Pancreas (tissue), 10 donors: ENCODE measurements around the gene AAMDC. TPM values are rescaled to one million over a fixed set of nuclear protein-coding genes. Genes with fewer than 3 reads are reported as not detected.
"Not testable (repeated sequence)": the region's sequence is repeated elsewhere in the genome, so short reads cannot be mapped to it uniquely, and the experiment has no call there.

Source experiments
- ATAC-seq, 4 donors: fragments of 200-7000 bp; cut with Tn5 transposase; one replicate each; pipeline versions ENCODE4 v1.8.0 to v1.9.1; 2020; ENCODE audit warnings: mild to moderate bottlenecking in 4 of 4, moderate library complexity in 4 of 4
- DNase-seq, 6 donors: peaks; one replicate each; pipeline ENCODE4 v3.0.0-alpha.2; 2020
- FAIRE-seq: peaks from 2 replicates; lab custom pipeline; 2012; peaks lifted over from hg19 to GRCh38; lab: Jason Lieb, UNC
- H3K27ac ChIP-seq, 4 donors: fragments of 200-600 bp; sonication (generic); 1 replicate in 3 of 4; 2 replicates in 1 of 4; pipeline versions ENCODE4 v1.5.0 to v1.8.0; 2020
- H3K27me3 ChIP-seq, 4 donors: fragments of 200-600 bp; one replicate each; pipeline ENCODE4 v1.8.0; 2021
- H3K36me3 ChIP-seq, 3 donors: fragments of 200-600 bp; sonication (generic) in 1 of 3; one replicate each; pipeline versions ENCODE4 v1.5.0 to v1.8.0; 2020 to 2021
- H3K4me1 ChIP-seq, 3 donors: fragments of 200-600 bp; one replicate each; pipeline ENCODE4 v1.8.0; 2021
- H3K4me3 ChIP-seq, 4 donors: fragments of 200-600 bp; sonication (generic) in 2 of 4; one replicate each; pipeline versions ENCODE4 v1.5.0 to v1.8.0; 2020 to 2021
- H3K9me3 ChIP-seq, 4 donors: fragments of 200-600 bp; one replicate each; pipeline ENCODE4 v1.8.0; 2021
- CTCF ChIP-seq, 4 donors: fragments of 200-600 bp; sonication (generic) in 3 of 4; IDR thresholded peaks; one replicate each; pipeline versions ENCODE4 v1.5.0 to v1.8.0; 2021; ENCODE audit warnings: antibody characterized with exemption in 4 of 4
- WGBS, 2 donors: extraction: QIAGEN DNeasy Blood & Tissue Kit; methylation state at CpG; one replicate each; pipeline ENCODE4 v1.1.7; 2013; 5-methylcytosine and 5-hydroxymethylcytosine counted together
- intact Hi-C, 3 donors: fragments of 100-400 bp; cut with DNase I; formaldehyde crosslinking; loops; one replicate each; pipeline versions ENCODE4 v1.11.1 to v1.14.2; 2022
- polyA plus RNA-seq, 2 donors: library from polyadenylated mRNA; stranded (reverse); fragments of 200-250 nt; gene quantifications; one replicate each; pipeline ENCODE4 v1.2.3, GENCODE V29; 2013
- total RNA-seq, 6 donors: library from RNA; stranded (reverse); fragmentation: NEBNext Ultra II Directional in 4 of 6; extraction: Animal tissue kit (Norgen Biotek cat#: 25700) in 4 of 6; gene quantifications; one replicate each; pipeline versions ENCODE4 v1.2.1 to v1.2.4, GENCODE V29; 2021 to 2023
- donor health status: healthy with polysubstance abuse.
- donor health status: DM: no; HTN: no; CAD: no; lungs with moderate emphysema.
- donor health status: DM: no; HTN: no; CAD: no.
- donor health status: control.
- donor health status: control.
- donor health status: Bipolar disorder and iron deficiency.
- donor health status: DM: yes; HTN: yes; CAD: no.
- donor health status: DM: no; HTN: no; CAD: no.
- donor health status: DM: no; HTN: no; CAD: no.
- donor health status: DM: yes; HTN: yes; CAD: no.

Gene AAMDC
- total and polyA plus RNA-seq, 8 donors = 9.0 to 43.6 (median 12.0) TPM

GRCh38 chr11:77828926-77829325, 8.0 kb downstream of the AAMDC start:
- no peaks in the 10 kb centered on the region for H3K36me3 ChIP-seq
- intact Hi-C loops = no loop called here
- DNase-seq = no peak
- H3K9me3 ChIP-seq = no peaks in the 10 kb centered on the region
- H3K27ac ChIP-seq = no peak overlapping the region
- peaks cover 0 to 8% (median 3%) of the 10 kb centered on the region in 3 donors for H3K4me1 ChIP-seq
- no peak for FAIRE-seq
- TF ChIP-seq CTCF (IDR thresholded peaks at IDR 0.05) = no peak
- ATAC-seq = no peak
- H3K4me3 ChIP-seq = no peak overlapping the region
- 93 to 95% methylated on average over 2 of the region's 2 CpGs for WGBS, 2 donors
- H3K27me3 ChIP-seq = no peaks in the 10 kb centered on the region

GRCh38 chr11:77833302-77833701, 12.4 kb downstream of the AAMDC start:
- Histone ChIP-seq H3K27me3 (no peaks in the 10 kb centered on the region), H3K27ac (no peak overlapping the region), H3K9me3 (no peaks in the 10 kb centered on the region), H3K36me3 (no peaks in the 10 kb centered on the region), H3K4me3 (no peak overlapping the region), H3K4me1 (no peaks in the 10 kb centered on the region)
- WGBS, 2 donors = 95 to 99% methylated on average over 4 of the region's 4 CpGs
- ATAC-seq (no peak), DNase-seq (no peak), FAIRE-seq (no peak)
- intact Hi-C loops = no loop called here
- TF ChIP-seq CTCF (IDR thresholded peaks at IDR 0.05) = no peak

GRCh38 chr11:77842441-77843121, 21.6 kb downstream of the AAMDC start:
- 73 to 84% methylated on average over 1 of the region's 1 CpG for WGBS, 2 donors
- no peak overlapping the region for H3K27ac ChIP-seq
- TF ChIP-seq CTCF (IDR thresholded peaks at IDR 0.05) = no peak
- H3K9me3 ChIP-seq = no peaks in the 10 kb centered on the region
- intact Hi-C loops = no loop called here
- DNase-seq (no peak), ATAC-seq (no peak), FAIRE-seq (no peak)
- H3K36me3 ChIP-seq = peaks cover 0 to 15% (median 0%) of the 10 kb centered on the region in 3 donors
- H3K27me3 ChIP-seq = no peaks in the 10 kb centered on the region
- no peaks in the 10 kb centered on the region for H3K4me1 ChIP-seq
- H3K4me3 ChIP-seq = no peak overlapping the region

- H3K27ac ChIP-seq, H3K4me1 ChIP-seq, intact Hi-C loops, ATAC-seq, H3K9me3 ChIP-seq, H3K4me3 ChIP-seq, DNase-seq, H3K27me3 ChIP-seq, FAIRE-seq: not testable (repeated sequence)
- 88 to 92% methylated on average over 5 of the region's 5 CpGs for WGBS, 2 donors
- peaks cover 0 to 15% (median 0%) of the 10 kb centered on the region in 3 donors for H3K36me3 ChIP-seq
Measured at GRCh38 chr11:77843700-77844099, 22.8 kb downstream of the AAMDC start.

GRCh38 chr11:77851503-77851902, 30.6 kb downstream of the AAMDC start:
- H3K4me1 ChIP-seq = no peaks in the 10 kb centered on the region
- DNase-seq (no peak), FAIRE-seq (no peak), ATAC-seq (no peak)
- H3K9me3 ChIP-seq = no peaks in the 10 kb centered on the region
- H3K4me3 ChIP-seq = no peak overlapping the region
- WGBS, 2 donors = 78 to 86% methylated on average over 1 of the region's 1 CpG
- no peaks in the 10 kb centered on the region for H3K27me3 ChIP-seq
- TF ChIP-seq CTCF (IDR thresholded peaks at IDR 0.05) = no peak
- intact Hi-C loops = no loop called here
- H3K27ac ChIP-seq = no peak overlapping the region
- peaks cover 0 to 4% (median 0%) of the 10 kb centered on the region in 3 donors for H3K36me3 ChIP-seq
